HFF-Myc (cell line): Measurements from ENCODE around the gene CENPI.

Experiments
- DNase-seq: peaks from one replicate; pipeline ENCODE4 v3.0.0-alpha.2; 2011; ENCODE audit warnings: low read depth; ENCODE audit errors: extremely low read depth
- H3K4me3 ChIP-seq: replicated peaks from 2 replicates; pipeline ENCODE4 v1.5.1; 2011; ENCODE audit warnings: low read depth, mild to moderate bottlenecking, control low read depth, low read length
- TF ChIP-seq, protein P1 (sequence below): IDR thresholded peaks from 2 replicates; pipeline ENCODE4 v1.5.1; 2012; ENCODE audit warnings: mild to moderate bottlenecking, low read depth, low read length, control low read depth; ENCODE audit errors: missing control alignments

The CENPI gene

DNA sequence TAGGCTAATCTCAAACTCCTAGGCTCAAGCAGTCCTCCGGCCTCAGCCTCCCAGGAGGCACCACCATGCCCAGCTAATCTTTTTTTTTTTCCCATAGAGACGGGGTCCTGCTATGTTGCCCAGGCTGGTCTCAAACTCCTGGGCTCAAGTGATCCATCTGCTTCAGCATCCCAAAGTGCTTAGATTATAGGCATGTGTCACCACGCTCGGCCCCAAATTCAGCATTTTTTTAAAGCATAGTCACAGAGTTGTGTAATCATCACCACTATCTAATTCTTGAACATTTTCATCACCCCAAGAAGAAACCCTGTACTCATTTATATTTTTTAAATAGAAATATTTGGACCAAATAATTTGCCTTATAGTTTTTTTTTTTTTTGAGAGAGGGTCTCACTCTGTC, 10.3 kb downstream of the CENPI start:
- H3K4me3 ChIP-seq, result no peak overlapping the region
- TF ChIP-seq, protein P1, sequence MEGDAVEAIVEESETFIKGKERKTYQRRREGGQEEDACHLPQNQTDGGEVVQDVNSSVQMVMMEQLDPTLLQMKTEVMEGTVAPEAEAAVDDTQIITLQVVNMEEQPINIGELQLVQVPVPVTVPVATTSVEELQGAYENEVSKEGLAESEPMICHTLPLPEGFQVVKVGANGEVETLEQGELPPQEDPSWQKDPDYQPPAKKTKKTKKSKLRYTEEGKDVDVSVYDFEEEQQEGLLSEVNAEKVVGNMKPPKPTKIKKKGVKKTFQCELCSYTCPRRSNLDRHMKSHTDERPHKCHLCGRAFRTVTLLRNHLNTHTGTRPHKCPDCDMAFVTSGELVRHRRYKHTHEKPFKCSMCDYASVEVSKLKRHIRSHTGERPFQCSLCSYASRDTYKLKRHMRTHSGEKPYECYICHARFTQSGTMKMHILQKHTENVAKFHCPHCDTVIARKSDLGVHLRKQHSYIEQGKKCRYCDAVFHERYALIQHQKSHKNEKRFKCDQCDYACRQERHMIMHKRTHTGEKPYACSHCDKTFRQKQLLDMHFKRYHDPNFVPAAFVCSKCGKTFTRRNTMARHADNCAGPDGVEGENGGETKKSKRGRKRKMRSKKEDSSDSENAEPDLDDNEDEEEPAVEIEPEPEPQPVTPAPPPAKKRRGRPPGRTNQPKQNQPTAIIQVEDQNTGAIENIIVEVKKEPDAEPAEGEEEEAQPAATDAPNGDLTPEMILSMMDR, result no peak
- DNase-seq, result no peak

DNA sequence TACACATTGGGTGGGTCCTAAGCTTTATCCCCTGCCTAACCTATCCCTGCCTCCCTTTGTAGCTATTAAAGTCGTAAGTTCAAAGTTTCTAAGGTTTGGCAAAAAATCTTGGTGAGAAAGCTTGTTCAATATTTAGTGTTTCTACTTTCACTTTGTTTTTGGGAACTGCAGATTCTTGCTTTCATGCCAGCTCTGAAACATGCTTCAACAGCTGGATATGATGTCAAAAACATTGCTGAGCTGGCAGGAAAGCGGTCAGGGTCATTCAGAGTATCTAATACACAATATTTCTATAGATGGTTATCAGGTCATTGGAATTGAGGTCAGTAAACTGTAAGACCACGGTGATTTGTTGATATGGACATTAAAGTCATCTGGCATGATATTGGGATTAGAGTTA, 19.7 kb downstream of the CENPI start:
- no peak for DNase-seq
- TF ChIP-seq, protein P1, result no peak
- no peak overlapping the region for H3K4me3 ChIP-seq

DNA sequence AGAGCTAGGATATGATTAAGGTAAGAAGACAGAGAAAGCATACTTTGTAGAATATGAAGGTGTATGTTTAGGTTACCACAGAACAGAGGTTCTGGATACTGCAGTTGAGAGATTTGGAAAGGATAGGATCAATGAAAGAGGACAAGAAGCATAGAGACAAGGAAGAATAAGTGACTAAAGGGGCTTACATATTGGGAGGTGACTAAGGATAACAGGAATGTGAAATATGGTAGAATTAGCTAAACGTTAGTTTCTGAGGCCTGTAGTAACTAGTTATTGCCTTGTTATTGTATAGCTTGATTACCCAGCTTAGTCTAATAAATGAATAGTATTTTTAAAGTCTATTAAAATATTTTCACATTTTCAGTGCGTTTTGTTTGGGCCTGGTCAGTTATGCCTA, 38.2 kb downstream of the CENPI start:
- no peak for DNase-seq
- TF ChIP-seq, protein P1, result no peak
- no peak overlapping the region for H3K4me3 ChIP-seq
